ENCODE data around the gene TRMT44.

TRMT44 gene

GRCh38 chr4:8435656-8436121 lies 4.9 kb upstream of the TRMT44 start:
- no peak overlapping the region for H3K27ac ChIP-seq
- TF ChIP-seq ZFX (IDR thresholded peaks at IDR 0.05; ENCODE audit: borderline replicate concordance) (no peak), CTCF (IDR thresholded peaks at IDR 0.05) (no peak)

- TF ChIP-seq CTCF (IDR thresholded peaks at IDR 0.05) (no peak), ZFX (IDR thresholded peaks at IDR 0.05; ENCODE audit: borderline replicate concordance) (no peak)
- no peak overlapping the region for H3K27ac ChIP-seq
These were observed 3.3 kb upstream of the TRMT44 start for GRCh38 chr4:8437281-8437680.

GRCh38 chr4:8438743-8439142 lies 1.8 kb upstream of the TRMT44 start:
- H3K27ac ChIP-seq = no peak overlapping the region
- TF ChIP-seq CTCF (IDR thresholded peaks at IDR 0.05) (no peak), ZFX (IDR thresholded peaks at IDR 0.05; ENCODE audit: borderline replicate concordance) (no peak)

- no peak overlapping the region for H3K27ac ChIP-seq
- no peak for TF ChIP-seq ZFX (IDR thresholded peaks at IDR 0.05; ENCODE audit: borderline replicate concordance)
- no peak for TF ChIP-seq CTCF (IDR thresholded peaks at IDR 0.05)
These were observed 1.4 kb upstream of the TRMT44 start for GRCh38 chr4:8439168-8439567.

GRCh38 chr4:8439914-8440491 lies 574 bp upstream of the TRMT44 start:
- peak overlapping the region; percentile 87 for H3K27ac ChIP-seq
- no peak for TF ChIP-seq ZFX (IDR thresholded peaks at IDR 0.05; ENCODE audit: borderline replicate concordance)
- TF ChIP-seq CTCF (IDR thresholded peaks at IDR 0.05) = no peak

- no peak overlapping the region for H3K27ac ChIP-seq
- TF ChIP-seq CTCF (IDR thresholded peaks at IDR 0.05) = no peak
- no peak for TF ChIP-seq ZFX (IDR thresholded peaks at IDR 0.05; ENCODE audit: borderline replicate concordance)
These were observed 1.0 kb downstream of the TRMT44 start for GRCh38 chr4:8441499-8442091.

- no peak overlapping the region for H3K27ac ChIP-seq
- TF ChIP-seq ZFX (IDR thresholded peaks at IDR 0.05; ENCODE audit: borderline replicate concordance) (no peak), CTCF (IDR thresholded peaks at IDR 0.05) (no peak)
These were observed 2.2 kb downstream of the TRMT44 start for GRCh38 chr4:8442596-8443358.
